Stimulated activated CD8-positive, alpha-beta memory T cell treated with anti-CD3 and anti-CD28 coated beads, Interleukin-7, amount 100 ng/mL, for 48 hours (primary cell): ENCODE results near the gene ANGPTL7.
"Not testable (repeated sequence)": the region's sequence is repeated elsewhere in the genome, so short reads cannot be mapped to it uniquely, and the experiment has no call there.

Source experiments
- DNase-seq, 2 donors: peaks; one replicate each; pipeline ENCODE4 v3.0.0-alpha.2; 2020; ENCODE audit warnings: low read depth in 1 of 2; ENCODE audit errors: extremely low read depth in 1 of 2

The ANGPTL7 gene

DNA sequence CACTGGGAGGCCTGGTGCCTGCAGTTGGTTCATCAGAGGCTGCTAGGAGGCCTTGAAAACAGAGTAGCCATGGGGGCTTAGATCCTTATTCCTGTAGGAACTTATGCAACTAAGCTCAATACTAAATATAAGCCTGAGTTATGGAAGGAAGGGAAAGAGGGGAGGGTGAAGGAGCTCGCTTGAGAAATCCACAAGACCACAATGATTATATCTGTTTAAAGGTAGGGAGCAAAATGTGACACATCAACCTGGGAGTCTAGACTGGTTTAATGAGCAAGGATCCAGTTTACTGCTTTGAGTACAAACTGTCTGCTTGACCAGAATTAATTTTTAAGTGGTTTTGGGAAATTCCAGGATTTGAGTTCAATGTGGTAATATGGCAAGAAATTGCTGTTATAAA, 20.4 kb upstream of the ANGPTL7 start:
- DNase-seq: no peak

DNA sequence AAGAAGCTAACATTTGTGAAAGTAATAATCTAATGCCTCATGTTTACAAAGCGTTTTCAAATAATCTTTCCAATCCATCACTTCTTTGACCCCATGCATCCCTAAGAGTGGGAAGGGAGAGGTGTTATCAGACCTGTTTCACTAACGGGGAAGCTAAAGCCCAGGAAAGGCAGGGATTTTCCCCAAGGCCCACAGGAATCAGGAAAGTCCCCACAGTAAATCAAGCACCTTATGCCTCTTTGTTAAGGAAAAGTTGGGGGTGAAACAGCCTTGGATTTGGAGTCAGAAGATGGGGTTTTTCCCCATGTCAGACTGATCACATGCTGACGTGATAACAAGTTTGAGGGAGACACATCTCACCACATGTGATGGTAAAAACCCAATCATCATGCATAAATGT, 20.0 kb upstream of the ANGPTL7 start:
- no peak for DNase-seq

DNA sequence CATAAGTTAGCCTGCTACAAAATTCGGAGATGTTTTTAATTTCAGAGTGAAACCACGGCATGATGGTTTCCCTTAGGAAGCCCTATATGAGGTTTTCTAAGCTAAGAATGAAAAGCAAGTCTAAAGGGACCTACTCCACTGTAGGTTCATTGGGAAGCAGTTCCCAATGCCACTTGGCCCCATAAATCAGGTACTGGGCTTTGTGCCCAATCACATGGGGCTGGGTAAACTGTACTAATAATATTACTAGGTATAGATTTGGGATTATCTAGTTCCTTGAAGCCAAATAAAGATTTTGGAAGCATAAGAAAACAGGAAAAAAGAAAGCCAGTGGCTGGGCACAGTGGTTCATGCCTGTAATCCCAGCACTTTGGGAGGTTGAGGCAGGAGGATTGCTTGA, 19.1 kb upstream of the ANGPTL7 start:
- DNase-seq: no peak

DNA sequence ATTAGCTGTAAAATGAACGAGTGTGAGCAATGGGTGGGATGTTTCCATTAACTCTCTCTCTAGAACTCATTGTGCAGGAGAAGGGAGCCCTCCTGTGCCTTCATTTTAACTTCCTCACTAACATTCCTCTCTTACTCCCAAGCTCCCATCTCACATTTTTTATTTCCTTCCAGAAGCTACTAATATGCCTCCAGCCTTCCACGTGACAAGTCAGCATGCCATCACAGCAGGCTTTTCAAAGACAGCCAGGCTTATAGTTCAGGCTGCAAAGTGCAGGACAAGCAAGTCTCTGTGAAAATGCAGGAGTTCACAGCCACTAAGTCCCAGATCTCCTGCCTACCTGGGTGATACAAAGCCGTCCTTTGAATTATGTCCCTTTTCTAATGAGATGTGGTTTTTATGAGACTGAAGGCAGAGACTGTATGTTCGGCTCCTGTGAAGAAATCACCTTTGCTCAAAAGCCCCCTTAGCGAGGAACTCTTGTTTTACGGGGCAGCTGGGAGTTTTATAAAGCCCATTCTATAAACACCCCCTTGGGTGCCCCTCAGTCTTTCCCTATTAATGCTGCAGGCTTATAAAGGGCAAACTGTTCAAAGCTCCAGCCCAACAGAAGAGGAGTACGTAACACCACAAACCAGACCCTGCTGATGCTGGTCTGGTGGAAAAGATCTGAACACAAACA, 14.8 kb upstream of the ANGPTL7 start:
- no peak for DNase-seq

DNA sequence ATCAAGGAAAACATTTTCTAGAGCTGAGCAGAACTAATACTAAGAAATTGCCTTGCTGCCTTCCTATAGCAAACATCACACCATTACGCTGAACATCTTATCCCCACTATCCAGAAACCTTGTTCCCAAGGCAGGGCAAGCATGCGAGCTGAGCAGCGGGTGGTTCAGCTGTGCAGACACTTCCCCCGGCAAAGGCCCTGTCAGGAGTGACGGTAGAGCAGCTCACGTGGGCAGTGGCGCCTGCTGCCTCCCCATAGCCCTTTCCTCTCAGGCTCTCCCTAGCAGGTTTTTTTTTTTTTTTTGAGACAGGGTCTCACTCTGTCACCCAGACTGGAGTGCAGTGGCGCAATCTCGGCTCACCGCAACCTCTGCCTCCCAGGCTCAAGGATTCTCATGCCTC, 13.7 kb upstream of the ANGPTL7 start:
- no peak for DNase-seq

DNA sequence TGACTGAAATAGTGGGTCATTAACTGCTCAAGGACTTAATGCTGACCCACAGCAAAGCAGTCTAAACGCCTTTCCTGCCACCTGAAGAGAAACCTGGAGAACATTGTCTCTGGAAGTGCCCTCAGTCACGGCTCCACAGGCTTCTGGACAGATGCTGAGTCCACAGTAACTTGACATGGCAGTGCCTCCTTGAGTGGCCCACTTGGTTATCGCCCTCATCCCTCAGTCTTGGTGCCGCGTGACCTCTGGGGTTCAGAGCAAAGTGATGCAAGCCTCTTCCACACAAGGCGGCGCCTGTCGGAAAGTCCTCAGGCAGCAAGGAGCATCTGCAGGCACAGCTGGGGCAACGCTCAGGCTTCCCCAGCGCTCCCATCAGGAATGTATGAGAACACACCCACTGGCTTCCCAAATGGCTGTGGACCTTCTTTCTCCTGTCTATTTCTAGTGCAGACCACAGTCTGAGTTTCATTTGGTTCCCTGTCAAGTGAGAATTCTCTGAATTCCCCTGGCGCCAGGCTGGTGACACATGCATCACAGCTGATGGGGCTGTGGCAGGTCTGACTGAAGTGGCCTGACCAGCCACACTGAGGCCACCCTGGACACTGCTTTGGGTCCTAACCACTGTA, 13.0 kb upstream of the ANGPTL7 start:
- DNase-seq: no peak

DNA sequence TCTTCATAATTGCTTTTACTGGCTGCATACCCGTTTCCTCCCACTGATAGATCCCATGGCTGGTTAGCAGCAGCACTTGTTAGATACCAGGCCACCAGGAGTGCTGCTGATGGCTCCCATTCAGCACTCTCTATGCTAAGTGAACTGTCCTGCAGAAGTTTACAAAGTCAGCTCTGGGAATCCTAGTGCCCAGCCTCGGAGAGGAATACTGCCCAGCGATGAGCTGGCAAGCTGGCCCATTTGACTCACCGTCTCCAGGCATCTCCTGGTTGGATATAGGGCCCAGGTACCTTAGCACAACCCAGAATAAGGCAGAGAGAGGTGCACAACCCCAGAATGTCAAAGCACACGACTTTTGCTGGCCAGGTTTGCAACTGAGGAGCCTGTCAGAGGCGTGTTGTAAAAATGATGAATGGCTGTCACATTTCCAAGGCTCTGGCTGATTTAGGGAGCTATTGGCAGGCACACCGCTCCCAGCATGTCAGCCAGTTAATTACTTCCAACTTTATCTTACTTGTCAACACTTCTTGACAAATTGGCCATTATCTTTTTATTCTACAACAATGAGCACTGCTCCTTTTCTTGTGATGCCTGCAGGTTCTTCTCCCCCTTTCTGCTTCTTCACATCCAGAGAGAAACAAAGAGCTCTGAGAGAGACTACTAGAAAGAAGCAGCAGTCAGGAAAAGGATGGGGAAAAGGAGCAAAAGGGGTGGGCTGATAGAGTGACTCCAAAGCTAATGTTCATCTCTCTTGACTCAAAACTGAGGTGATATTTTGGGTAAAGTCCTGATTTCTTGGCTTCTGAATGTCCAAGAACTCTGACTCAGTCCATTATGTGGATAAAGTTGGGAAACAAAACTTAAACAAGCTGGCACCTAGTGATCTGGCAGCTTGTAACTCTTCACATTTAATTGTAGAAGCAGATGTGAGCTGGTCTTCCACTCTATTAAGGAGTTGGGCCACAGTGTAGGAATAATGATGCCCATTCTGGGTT, 10.8 kb upstream of the ANGPTL7 start:
- DNase-seq: no peak

DNA sequence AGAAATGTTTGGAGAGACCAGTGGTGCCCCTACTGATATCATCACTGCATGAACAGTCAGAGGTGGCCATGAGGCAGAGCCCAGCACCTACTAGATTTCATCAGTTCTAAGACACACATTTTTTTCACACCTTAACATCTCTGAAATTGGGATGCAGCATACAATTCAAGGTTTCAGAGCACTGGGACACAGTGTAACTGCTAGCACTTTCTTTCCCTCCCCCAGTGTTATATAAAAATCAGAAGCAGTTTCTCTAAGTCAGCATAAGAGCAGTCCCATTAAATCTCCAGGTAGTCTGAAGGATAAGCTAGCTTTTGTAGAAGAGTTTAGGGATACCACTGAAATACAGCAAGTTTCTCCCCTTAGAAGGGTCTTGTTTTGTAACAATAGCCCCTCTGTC, 10.0 kb upstream of the ANGPTL7 start:
- no peak for DNase-seq

DNA sequence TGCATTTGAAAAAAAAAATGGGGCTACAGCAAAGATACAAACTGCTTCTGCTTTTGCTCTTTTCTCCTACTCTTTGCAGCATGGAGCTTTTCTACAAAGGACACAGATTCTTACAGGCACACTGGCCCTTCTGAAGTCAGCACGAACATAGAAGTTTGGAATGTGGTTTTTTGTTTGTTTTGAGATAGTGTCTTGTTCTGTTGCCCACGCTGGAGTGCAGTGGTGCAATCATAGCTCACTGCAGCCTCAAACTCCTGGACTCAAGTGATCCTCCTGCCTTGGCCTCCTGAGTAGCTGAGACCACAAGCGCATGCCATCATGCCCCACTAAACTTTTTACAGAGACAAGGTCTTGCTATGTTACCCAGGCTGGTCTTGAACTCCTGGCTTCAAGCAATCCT, 9.4 kb upstream of the ANGPTL7 start:
- DNase-seq: not testable (repeated sequence)

DNA sequence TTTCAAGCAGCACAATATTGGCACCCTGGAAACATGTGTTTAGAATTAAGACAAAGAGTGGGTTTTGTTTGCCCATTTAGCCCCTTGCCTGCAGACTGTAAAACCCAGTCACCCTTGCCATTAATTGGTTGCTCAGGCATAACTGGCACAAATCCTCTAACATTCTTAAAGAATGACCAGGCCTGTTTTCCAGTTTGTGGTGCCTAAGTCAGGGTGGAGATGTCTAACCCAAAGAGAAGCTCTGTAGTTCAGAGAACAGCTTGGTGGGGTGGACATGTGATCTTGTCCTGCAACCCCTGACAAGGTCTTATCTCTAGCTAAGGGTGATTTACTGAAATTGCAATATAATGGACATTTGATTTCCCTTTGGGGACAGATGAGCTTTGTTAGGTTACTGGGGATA, 8.8 kb upstream of the ANGPTL7 start:
- no peak for DNase-seq

DNA sequence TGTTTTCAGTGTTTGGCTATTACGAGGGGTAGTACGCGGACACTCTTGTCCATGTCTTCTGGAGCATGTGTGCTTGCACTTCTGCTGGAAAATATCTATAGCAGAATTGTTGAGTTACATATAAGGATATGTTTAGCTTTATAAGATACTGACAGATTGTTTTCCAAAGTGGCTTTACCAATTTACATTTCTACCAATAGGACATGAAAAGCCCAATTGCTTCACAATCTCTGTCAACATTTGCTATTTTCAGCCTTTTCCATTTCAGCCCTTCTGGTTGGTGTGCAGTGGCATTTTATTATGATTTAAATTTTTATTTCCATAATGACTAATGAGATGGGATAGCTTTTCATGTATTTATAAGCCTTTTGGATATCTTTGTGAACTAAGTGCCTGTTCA, 6.3 kb upstream of the ANGPTL7 start:
- DNase-seq: no peak

DNA sequence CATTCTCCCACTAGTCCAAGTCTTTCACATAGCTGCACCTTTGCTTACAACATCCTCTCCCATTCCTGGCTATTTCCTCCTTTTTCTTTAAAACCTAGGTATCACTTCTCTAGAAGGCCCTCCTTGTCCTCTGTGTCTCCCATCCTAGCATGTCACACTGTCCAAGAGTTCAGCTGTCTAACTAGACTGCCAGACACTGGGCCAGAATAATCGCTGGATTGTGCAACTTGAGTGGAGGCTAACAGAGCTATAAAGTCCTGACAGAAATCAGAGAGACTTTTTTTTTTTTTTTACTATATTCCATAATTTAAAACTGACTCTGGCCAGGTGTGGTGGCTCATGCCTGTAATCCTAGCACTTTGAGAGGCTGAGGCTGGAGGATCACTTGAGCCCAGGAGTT, 4.2 kb upstream of the ANGPTL7 start:
- DNase-seq: no peak

DNA sequence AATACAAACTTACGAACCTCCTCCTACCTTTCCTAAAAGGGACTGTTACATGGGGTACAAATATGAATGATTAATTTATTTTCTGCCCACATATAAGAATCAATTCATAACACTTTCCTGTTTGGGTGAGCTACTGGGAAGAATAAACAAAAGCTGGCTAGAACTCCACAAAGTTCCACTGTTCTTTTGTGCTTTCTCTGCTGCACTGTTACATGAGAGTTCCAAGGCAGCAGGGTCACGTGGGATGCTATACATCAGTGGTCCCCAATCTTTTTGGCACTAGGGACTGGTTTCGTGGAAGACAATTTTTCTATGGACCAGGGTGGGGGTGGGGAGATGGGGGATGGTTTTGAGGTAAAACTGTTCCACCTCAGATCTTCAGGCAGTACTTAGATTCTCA, 2.2 kb upstream of the ANGPTL7 start:
- no peak for DNase-seq

DNA sequence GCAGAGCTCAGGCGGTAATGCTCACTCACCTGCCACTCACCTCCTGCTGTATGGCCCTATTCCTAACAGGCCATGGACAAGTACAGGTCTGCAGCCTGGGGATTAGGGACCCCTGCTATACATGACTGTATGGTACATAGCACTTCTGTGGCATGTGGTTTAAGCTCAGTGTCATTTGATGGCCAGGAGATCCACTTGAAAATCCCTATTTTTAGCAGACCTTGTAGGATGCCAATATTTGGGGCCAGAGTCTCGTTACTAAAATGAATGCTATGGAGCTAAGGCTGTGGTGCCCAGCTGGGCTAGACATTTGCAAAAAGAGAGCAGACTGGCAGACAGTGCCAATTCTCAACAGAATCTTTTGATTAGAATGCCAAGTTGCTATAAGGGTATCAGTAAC, 1.7 kb upstream of the ANGPTL7 start:
- no peak for DNase-seq

DNA sequence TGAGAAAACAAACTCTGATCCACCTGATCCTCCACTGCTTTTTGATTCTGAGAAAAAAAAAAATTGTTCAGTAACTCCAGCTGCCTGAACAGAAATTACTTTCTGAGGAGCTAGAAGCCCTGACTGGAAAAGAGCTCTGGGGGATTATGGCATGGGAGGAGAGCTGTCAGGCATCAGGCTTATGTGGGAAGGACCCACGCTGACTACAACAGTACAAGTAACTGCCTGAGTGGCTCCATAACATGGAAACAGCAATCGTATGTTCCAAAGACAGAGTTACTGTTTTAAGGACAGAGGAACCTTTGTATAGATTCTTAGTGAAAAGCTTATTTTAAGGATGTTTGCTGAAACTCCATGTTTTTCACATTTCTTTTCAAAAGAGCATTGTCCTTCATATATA, 1.2 kb upstream of the ANGPTL7 start:
- no peak for DNase-seq

DNA sequence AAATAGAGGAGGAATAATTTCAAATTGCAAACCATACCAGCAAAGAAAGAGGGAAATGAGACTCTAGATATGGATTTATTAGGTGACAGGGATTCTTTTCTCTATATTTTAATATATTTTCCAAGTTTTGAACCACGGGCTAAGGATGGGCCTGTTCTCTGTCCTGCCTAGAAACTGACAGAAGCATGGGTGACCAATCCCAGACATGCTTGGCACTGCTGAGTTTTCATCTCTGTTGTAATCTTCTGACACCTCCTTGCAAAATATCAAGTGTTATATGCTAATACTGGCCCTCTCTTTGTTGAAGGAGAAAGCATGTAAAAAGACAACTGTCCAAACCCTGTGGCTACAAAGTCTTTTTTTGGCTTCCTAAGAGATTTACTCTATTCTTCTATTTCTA, 774 bp upstream of the ANGPTL7 start:
- no peak for DNase-seq

DNA sequence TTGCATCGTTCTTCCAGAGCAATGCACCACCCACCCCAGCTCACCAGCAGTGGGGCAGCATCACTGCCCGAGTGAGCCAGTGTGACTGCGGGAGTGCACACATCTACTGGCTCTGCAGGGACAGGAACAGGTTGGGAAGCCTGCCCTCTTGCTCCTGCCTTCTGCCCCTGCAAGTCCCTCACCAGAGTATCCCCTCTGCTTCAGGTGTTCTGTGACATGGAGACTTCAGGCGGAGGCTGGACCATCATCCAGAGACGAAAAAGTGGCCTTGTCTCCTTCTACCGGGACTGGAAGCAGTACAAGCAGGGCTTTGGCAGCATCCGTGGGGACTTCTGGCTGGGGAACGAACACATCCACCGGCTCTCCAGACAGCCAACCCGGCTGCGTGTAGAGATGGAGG, 4.2 kb downstream of the ANGPTL7 start:
- no peak for DNase-seq

DNA sequence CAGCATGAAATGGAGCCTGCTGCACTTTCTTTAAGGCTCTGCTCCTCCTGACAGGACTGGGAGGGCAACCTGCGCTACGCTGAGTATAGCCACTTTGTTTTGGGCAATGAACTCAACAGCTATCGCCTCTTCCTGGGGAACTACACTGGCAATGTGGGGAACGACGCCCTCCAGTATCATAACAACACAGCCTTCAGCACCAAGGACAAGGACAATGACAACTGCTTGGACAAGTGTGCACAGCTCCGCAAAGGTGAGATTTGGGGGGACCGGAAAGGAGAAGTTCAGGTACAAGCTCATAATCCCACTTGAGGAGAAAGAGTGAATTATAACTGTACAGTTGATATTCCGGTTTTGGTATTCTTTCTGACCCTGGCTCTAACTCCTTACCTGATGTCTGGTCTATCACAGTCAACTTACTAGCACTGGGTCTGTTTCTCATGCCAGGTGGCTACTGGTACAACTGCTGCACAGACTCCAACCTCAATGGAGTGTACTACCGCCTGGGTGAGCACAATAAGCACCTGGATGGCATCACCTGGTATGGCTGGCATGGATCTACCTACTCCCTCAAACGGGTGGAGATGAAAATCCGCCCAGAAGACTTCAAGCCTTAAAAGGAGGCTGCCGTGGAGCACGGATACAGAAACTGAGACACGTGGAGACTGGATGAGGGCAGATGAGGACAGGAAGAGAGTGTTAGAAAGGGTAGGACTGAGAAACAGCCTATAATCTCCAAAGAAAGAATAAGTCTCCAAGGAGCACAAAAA, 5.4 kb downstream of the ANGPTL7 start:
- DNase-seq: no peak

DNA sequence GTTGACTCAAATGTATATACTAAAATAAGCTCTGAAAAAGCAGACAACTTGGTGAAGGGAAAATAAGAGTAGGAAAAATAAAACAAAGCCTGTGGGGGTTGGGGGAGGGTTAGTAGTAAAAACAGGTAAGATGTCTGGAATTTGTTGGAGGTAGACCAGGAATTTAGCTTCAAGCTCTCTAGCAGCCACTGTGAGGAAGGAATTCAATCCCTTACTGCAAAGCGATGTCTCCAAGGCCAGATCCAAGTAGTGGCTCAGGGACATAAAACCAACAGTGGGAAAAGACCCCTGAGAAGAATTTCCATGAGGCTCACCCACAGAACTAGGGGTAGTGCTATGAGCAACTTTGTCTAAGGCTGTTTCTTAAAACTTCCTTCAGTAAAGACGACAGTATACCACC, 7.8 kb downstream of the ANGPTL7 start:
- no peak for DNase-seq

DNA sequence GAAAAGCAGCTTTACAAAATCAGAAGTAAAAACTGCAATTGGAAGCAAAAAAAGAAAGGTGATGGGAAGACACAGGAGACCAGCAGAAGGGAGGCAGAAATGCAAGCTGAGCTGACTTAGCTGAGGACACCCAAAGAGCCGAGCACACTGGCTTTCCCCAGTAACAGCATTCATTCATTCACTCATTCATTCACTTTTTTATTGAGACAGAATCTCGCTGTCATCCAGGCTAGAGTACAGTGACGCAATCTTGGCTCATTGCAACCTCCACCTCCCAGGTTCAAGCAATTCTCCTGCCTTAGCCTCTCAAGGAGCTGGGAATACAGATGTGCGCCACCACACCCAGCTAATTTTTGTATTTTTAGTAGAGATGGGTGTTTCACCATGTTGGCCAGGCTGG, 8.2 kb downstream of the ANGPTL7 start:
- no peak for DNase-seq

DNA sequence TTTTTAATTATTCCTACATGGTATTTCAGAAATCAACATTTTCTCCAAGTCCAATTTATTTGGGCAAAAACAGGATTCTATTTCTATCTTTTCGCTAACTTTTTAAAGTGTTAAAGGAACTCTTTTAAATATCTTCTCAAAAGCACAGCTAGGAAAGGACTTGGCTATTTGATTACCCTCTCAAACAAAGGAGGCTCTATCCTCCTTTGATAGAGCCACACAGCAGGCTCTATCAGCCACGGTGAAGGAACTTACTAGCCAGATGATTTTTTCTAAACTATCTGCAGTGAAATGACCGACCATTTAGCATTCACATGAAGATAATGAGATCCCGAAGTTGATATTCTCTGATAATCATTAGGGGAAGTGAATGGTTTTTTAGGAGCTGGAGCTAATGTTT, 9.1 kb downstream of the ANGPTL7 start:
- DNase-seq: no peak
